HFFc6 (cell line): ENCODE results near the gene SELENOO. TPM values are rescaled to one million over a fixed set of nuclear protein-coding genes. Genes with fewer than 3 reads are reported as not detected.

Source experiments
- DNase-seq: peaks from one replicate; pipeline ENCODE4 v3.0.0-alpha.2; 2018
- H3K27ac Mint-ChIP-seq: 2 replicates; pipeline ENCODE4 v1.8.0; 2020; ENCODE audit warnings: mild to moderate bottlenecking, mixed read lengths
- H3K27me3 Mint-ChIP-seq: 2 replicates; pipeline ENCODE4 v1.8.0; 2021; ENCODE audit warnings: mild to moderate bottlenecking, moderate library complexity, mixed read lengths; ENCODE audit not compliant: insufficient read depth
- H3K36me3 Mint-ChIP-seq: 2 replicates; pipeline ENCODE4 v1.8.0; 2021; ENCODE audit warnings: low read depth, mixed read lengths
- H3K4me1 Mint-ChIP-seq: 2 replicates; pipeline ENCODE4 v1.8.0; 2020; ENCODE audit warnings: low read depth, mixed read lengths
- H3K4me3 Mint-ChIP-seq: 2 replicates; pipeline ENCODE4 v1.8.0; 2020; ENCODE audit warnings: mild to moderate bottlenecking, moderate library complexity, mixed read lengths
- H3K9me3 Mint-ChIP-seq: 2 replicates; pipeline ENCODE4 v1.8.0; 2020; ENCODE audit warnings: mild to moderate bottlenecking, mixed read lengths
- CTCF ChIP-seq: fragments of 200-600 bp; sonication (generic); IDR thresholded peaks from 2 replicates; pipeline ENCODE4 v1.5.0; 2021; ENCODE audit warnings: antibody characterized with exemption, mild to moderate bottlenecking
- total RNA-seq, 6 experiments: library from RNA; stranded (reverse); fragmentation: NEBNext Ultra II Directional; extraction: Animal tissue kit (Norgen Biotek cat#: 25700); gene quantifications; 2 replicates in 1 of 6; 3 replicates in 5 of 6; pipeline ENCODE4 v1.2.3, GENCODE V29; 2021

The SELENOO gene
- total RNA-seq, 6 experiments from 2014 or later: 14.4 to 18.0 (median 16.0) TPM

GRCh38 chr22:50233223-50233622 lies 32.4 kb downstream of the SELENOO start:
- H3K9me3 Mint-ChIP-seq: no peaks in the 10 kb centered on the region
- peaks cover 30% of the 10 kb centered on the region for H3K36me3 Mint-ChIP-seq
- H3K27me3 Mint-ChIP-seq: no peaks in the 10 kb centered on the region; the same call in 1 of the 2 replicates
- H3K4me1 Mint-ChIP-seq: no peaks in the 10 kb centered on the region
- no peak overlapping the region for H3K27ac Mint-ChIP-seq
- TF ChIP-seq CTCF: no peak
- H3K4me3 Mint-ChIP-seq: no peak overlapping the region
- no peak for DNase-seq

- H3K27ac Mint-ChIP-seq: no peak overlapping the region
- H3K4me1 Mint-ChIP-seq: peaks cover 12% of the 10 kb centered on the region
- no peaks in the 10 kb centered on the region for H3K9me3 Mint-ChIP-seq
- no peaks in the 10 kb centered on the region; the same call in 1 of the 2 replicates for H3K27me3 Mint-ChIP-seq
- H3K4me3 Mint-ChIP-seq: no peak overlapping the region; the same call in 1 of the 2 replicates
- peak; percentile 79 for TF ChIP-seq CTCF
- DNase-seq: no peak
- peaks cover 24% of the 10 kb centered on the region for H3K36me3 Mint-ChIP-seq
These were observed 36.1 kb downstream of the SELENOO start for GRCh38 chr22:50236731-50237409.

GRCh38 chr22:50238755-50239154 lies 37.9 kb downstream of the SELENOO start:
- Mint-ChIP-seq H3K36me3 (peaks cover 29% of the 10 kb centered on the region), H3K27ac (no peak overlapping the region), H3K4me1 (peaks cover 27% of the 10 kb centered on the region), H3K4me3 (no peak overlapping the region), H3K9me3 (no peaks in the 10 kb centered on the region), H3K27me3 (peaks cover 3% of the 10 kb centered on the region)
- no peak for TF ChIP-seq CTCF
- no peak for DNase-seq

- no peaks in the 10 kb centered on the region; the same call in 1 of the 2 replicates for H3K9me3 Mint-ChIP-seq
- peaks cover 35% of the 10 kb centered on the region for H3K4me1 Mint-ChIP-seq
- no peak for TF ChIP-seq CTCF
- H3K4me3 Mint-ChIP-seq: peak overlapping the region; percentile 89
- H3K27me3 Mint-ChIP-seq: peaks cover 8% of the 10 kb centered on the region
- no peak for DNase-seq
- H3K36me3 Mint-ChIP-seq: peaks cover 18% of the 10 kb centered on the region
- peak overlapping the region; percentile 46; the same call in 1 of the 2 replicates for H3K27ac Mint-ChIP-seq
These were observed 41.7 kb downstream of the SELENOO start for GRCh38 chr22:50242406-50242949.

- DNase-seq: no peak
- Mint-ChIP-seq H3K9me3 (no peaks in the 10 kb centered on the region; the same call in 1 of the 2 replicates), H3K4me1 (peaks cover 41% of the 10 kb centered on the region), H3K27ac (peak overlapping the region; percentile 92), H3K4me3 (peak overlapping the region; percentile 89), H3K36me3 (peaks cover 18% of the 10 kb centered on the region), H3K27me3 (peaks cover 11% of the 10 kb centered on the region)
- TF ChIP-seq CTCF: no peak
These were observed 43.0 kb downstream of the SELENOO start for GRCh38 chr22:50243685-50244419.
